ENCODE results near the gene RGS11.

The RGS11 gene

GRCh38 chr16:247027-247426, 28.7 kb downstream of the RGS11 start:
- Histone ChIP-seq H3K27me3 (ENCODE audit: low read depth, low read length) (no peaks in the 10 kb centered on the region), H3K4me2 (ENCODE audit: low read length) (no peak overlapping the region), H3K79me2 (ENCODE audit: low read length) (no peaks in the 10 kb centered on the region), H4K20me1 (ENCODE audit: insufficient read depth, low read length) (no peaks in the 10 kb centered on the region), H3K4me3 (ENCODE audit: low read length) (no peak overlapping the region), H3K27ac (ENCODE audit: low read length) (no peak overlapping the region), H3K9ac (ENCODE audit: low read length) (no peak overlapping the region), H3K4me1 (ENCODE audit: low read length) (no peaks in the 10 kb centered on the region), H3K9me3 (ENCODE audit: insufficient read depth, low read length) (no peaks in the 10 kb centered on the region), H2AFZ (ENCODE audit: low read depth, low read length) (no peak overlapping the region), H3K36me3 (replicated peaks; ENCODE audit: low read depth, low read length) (no peaks in the 10 kb centered on the region)
- TF ChIP-seq, protein P1, sequence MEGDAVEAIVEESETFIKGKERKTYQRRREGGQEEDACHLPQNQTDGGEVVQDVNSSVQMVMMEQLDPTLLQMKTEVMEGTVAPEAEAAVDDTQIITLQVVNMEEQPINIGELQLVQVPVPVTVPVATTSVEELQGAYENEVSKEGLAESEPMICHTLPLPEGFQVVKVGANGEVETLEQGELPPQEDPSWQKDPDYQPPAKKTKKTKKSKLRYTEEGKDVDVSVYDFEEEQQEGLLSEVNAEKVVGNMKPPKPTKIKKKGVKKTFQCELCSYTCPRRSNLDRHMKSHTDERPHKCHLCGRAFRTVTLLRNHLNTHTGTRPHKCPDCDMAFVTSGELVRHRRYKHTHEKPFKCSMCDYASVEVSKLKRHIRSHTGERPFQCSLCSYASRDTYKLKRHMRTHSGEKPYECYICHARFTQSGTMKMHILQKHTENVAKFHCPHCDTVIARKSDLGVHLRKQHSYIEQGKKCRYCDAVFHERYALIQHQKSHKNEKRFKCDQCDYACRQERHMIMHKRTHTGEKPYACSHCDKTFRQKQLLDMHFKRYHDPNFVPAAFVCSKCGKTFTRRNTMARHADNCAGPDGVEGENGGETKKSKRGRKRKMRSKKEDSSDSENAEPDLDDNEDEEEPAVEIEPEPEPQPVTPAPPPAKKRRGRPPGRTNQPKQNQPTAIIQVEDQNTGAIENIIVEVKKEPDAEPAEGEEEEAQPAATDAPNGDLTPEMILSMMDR (IDR thresholded peaks at IDR 0.05; ENCODE audit: low read depth, low read length), result no peak
- no peak for TF ChIP-seq EZH2phosphoT487 (IDR thresholded peaks at IDR 0.05; ENCODE audit: low read depth)

DNA sequence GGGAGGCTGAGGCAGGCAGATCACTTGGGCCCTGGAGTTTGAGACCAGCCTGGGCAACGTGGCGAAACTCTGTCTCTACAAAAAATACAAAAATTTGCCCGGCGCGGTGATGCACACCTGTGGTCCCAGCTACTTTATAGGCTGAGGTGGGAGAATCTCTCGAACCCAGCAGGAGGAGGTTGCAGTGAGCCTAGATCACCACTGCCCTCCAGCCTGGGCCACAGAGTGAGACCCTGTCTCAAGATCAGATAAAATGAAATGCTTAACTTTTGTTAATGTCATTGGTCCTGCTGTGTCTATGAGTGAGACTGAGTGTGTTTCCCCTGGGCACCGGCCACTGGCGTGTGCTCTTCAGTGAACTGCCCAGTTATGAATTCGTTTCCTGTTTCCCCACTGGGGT, 30.6 kb downstream of the RGS11 start:
- Histone ChIP-seq H3K79me2 (ENCODE audit: low read length) (no peaks in the 10 kb centered on the region), H3K9me3 (ENCODE audit: insufficient read depth, low read length) (no peaks in the 10 kb centered on the region), H3K4me3 (ENCODE audit: low read length) (no peak overlapping the region), H3K36me3 (replicated peaks; ENCODE audit: low read depth, low read length) (no peaks in the 10 kb centered on the region), H3K4me2 (ENCODE audit: low read length) (no peak overlapping the region), H3K27ac (ENCODE audit: low read length) (no peak overlapping the region), H2AFZ (ENCODE audit: low read depth, low read length) (no peak overlapping the region), H3K9ac (ENCODE audit: low read length) (no peak overlapping the region), H3K27me3 (ENCODE audit: low read depth, low read length) (no peaks in the 10 kb centered on the region), H4K20me1 (ENCODE audit: insufficient read depth, low read length) (no peaks in the 10 kb centered on the region), H3K4me1 (ENCODE audit: low read length) (no peaks in the 10 kb centered on the region)
- TF ChIP-seq, protein P1 (IDR thresholded peaks at IDR 0.05; ENCODE audit: low read depth, low read length), result no peak
- no peak for TF ChIP-seq EZH2phosphoT487 (IDR thresholded peaks at IDR 0.05; ENCODE audit: low read depth)

DNA sequence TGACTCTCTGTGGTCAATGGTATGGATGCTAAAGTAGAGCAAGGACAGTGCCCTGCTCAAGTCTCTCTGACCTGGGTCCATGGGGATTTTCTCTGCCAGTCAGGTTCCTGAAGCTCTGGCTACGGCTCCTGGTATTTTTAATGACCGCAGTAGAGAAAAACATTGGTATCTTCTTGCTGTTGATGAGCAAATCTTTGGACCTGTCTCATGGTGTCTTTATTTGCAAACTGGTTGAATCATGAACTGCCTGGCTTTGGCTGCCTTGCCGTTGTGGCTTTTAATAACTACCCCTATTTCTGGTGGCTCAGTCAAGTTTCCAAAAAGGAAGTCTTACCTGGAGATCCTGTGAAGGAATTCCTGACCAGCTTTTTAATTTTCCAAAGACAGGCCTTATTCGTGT, 32.4 kb downstream of the RGS11 start:
- no peaks in the 10 kb centered on the region for H3K27me3 ChIP-seq (ENCODE audit: low read depth, low read length)
- no peak overlapping the region for H3K9ac ChIP-seq (ENCODE audit: low read length)
- peaks cover 8% of the 10 kb centered on the region for H3K4me1 ChIP-seq (ENCODE audit: low read length)
- H2AFZ ChIP-seq (ENCODE audit: low read depth, low read length), result no peak overlapping the region
- no peaks in the 10 kb centered on the region for H3K36me3 ChIP-seq (replicated peaks; ENCODE audit: low read depth, low read length)
- no peaks in the 10 kb centered on the region for H3K79me2 ChIP-seq (ENCODE audit: low read length)
- H3K4me3 ChIP-seq (ENCODE audit: low read length), result no peak overlapping the region
- no peak overlapping the region for H3K4me2 ChIP-seq (ENCODE audit: low read length)
- no peak overlapping the region for H3K27ac ChIP-seq (ENCODE audit: low read length)
- peaks cover 7% of the 10 kb centered on the region; the same call in 1 of the 2 replicates for H4K20me1 ChIP-seq (ENCODE audit: insufficient read depth, low read length)
- TF ChIP-seq EZH2phosphoT487 (IDR thresholded peaks at IDR 0.05; ENCODE audit: low read depth), result no peak
- TF ChIP-seq, protein P1 (IDR thresholded peaks at IDR 0.05; ENCODE audit: low read depth, low read length), result no peak
- no peaks in the 10 kb centered on the region for H3K9me3 ChIP-seq (ENCODE audit: insufficient read depth, low read length)

DNA sequence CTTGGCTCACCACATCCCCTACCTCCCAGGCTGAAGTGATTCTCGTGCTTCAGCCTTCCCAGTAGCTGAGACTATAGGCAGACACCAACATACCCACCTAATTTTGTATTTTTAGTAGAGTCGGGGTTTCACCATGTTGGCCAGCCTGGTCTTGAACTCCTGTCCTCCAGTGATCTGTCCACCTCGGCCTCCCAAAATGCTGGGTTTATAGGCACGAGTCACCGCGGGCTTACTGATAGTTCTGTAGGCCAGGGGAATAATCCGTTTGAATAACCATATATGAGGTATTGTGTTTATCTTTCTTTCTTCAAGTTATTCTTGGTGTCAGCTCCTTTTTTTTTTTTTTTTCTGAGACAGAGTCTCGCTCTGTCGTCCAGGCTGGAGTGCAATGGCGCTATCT, 33.5 kb downstream of the RGS11 start:
- H3K9me3 ChIP-seq (ENCODE audit: insufficient read depth, low read length), result no peaks in the 10 kb centered on the region
- no peaks in the 10 kb centered on the region for H3K79me2 ChIP-seq (ENCODE audit: low read length)
- TF ChIP-seq EZH2phosphoT487 (IDR thresholded peaks at IDR 0.05; ENCODE audit: low read depth), result no peak
- TF ChIP-seq, protein P1 (IDR thresholded peaks at IDR 0.05; ENCODE audit: low read depth, low read length), result no peak
- peaks cover 7% of the 10 kb centered on the region; the same call in 1 of the 2 replicates for H4K20me1 ChIP-seq (ENCODE audit: insufficient read depth, low read length)
- H3K4me3 ChIP-seq (ENCODE audit: low read length), result no peak overlapping the region
- no peak overlapping the region for H3K27ac ChIP-seq (ENCODE audit: low read length)
- H2AFZ ChIP-seq (ENCODE audit: low read depth, low read length), result no peak overlapping the region
- no peak overlapping the region for H3K9ac ChIP-seq (ENCODE audit: low read length)
- H3K4me2 ChIP-seq (ENCODE audit: low read length), result no peak overlapping the region
- H3K27me3 ChIP-seq (ENCODE audit: low read depth, low read length), result no peaks in the 10 kb centered on the region
- H3K4me1 ChIP-seq (ENCODE audit: low read length), result peaks cover 8% of the 10 kb centered on the region
- no peaks in the 10 kb centered on the region for H3K36me3 ChIP-seq (replicated peaks; ENCODE audit: low read depth, low read length)

Measured in OCI-LY3 (cell line).